Inferior parietal cortex (tissue), 1 donor: ENCODE measurements around the gene FMN1.

Experiments
- DNase-seq: peaks from one replicate; pipeline ENCODE4 v3.0.0-alpha.2; 2016; ENCODE audit errors: extremely low spot score

FMN1 gene

DNA sequence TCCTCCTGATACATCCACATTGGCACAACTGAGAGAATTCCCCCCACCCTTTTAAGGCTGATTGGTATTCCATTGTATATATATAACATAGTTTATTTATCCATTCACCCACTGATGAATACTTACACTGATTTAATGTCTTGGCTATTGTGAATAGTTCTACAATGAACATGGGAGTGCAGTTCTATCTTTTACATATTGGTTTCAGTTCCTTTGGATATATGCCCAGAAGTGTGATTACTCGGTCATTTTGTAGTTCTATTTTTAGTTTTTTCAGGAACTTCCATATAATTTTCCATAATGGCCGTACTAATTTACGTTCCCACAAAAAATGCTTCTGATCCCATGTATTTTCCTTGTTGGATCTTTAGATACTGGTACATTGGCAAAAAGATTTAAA lies 135.3 kb downstream of the FMN1 start:
- no peak for DNase-seq

DNA sequence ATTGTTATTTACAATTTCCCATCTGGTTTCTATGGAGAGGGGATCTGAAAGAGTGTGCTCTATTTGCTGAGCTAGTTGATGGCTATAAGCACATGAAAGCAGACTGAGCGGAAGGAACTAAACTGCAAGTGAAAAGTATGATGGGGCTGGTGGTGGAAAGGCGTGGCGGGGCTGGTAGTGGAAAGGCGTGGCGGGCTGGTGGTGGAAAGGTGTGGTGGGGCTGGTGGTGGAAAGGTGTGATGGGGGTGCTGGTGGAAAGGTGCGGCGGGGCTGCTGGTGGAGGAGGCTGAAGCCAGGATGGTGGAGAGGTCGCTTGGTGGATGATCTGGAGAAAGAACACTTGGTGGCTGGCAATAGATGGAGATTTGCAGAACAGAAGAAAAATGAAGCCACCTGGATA lies 136.7 kb downstream of the FMN1 start:
- DNase-seq: no peak

DNA sequence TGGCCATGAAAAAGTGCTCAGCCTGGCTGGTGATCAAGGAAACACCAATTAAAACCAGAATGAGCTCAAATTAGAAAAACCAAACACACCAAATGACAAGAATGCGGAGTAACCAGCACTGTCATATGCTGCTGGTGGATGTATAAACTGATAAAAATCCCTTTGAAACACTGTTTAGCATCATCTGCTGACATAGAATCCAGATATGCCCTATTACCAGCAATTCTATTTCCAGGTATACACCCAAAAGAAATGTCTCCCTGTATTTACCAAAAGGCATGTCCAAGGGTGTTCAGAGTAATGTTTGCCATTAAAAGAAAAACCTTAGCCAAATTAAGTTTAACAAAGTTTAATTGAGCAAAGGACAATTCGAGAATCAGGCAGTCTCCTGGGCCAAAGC lies 138.6 kb downstream of the FMN1 start:
- no peak for DNase-seq

DNA sequence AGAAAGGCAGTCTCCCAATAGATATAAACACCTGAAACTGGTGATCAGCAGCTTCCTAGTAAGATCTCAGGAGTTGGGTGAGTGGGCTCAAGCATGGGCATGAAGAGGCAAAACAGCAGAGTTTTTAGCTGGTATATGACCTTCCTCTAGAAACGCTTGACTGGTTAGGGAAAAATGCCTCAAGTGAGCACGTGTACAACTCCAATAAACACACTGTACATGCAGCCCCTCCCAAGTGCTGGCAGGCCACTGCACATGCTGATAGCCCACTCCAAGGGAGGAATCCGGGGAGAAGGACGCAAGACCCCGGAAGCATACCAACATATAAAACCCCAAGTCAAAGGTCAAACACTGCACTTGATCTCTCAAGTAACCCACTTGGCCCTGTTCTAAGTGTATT lies 143.0 kb downstream of the FMN1 start:
- no peak for DNase-seq

DNA sequence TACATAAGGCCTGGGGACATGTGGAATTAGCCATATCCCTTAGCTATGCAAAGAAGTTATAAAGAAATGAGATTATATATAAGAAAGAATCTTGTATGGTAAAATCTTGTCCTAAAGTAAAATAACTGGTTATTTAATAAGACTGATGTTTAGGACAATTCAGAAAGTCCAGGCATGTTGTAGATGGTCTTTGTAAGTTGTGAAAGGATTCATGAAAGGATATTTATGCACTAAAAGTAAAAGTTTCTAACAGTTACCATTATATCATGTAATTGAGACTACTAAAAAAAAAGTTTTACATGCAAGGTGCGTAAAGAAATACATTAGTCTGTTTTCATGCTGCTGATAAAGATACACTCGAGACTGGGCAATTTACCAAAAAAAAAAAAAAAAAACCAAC lies 146.3 kb downstream of the FMN1 start:
- no peak for DNase-seq

DNA sequence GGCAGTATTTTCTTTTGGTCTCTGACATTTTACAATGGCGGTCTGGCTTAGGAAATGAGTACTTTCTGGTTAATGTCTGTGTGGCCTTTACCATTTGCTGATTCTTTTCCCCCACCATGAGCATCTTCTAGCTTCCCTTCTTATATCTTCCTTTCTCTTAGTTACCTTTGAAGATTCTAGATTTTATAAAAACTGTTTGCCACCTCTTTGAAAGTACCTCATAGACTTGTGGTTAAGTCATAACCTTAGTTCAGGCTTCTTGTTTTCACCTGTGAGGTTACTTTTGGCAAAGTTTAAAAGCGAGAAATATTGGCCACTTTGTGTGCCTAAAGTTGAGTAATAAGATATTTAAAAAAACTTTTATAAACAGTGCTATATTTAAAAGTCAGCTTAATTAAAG lies 147.4 kb downstream of the FMN1 start:
- no peak for DNase-seq

DNA sequence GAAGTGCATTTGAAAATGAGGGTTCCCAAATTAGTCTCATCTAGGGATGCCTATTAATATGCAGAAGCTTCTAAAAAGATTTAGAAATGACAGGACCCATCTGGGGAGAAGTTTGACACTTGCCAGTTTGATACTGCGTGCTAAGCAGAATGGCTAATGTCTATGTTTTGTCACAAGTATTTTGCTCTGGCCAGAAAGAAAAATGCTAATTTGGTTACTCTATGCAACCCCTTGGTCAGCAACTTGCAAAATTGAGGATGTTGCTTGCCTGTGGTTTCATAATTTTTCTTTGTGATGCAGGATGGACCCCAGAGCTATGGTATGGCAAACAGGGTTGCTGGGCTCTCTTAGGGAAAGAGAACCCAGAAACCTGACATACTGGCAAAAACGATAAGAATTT lies 148.2 kb downstream of the FMN1 start:
- DNase-seq: no peak

DNA sequence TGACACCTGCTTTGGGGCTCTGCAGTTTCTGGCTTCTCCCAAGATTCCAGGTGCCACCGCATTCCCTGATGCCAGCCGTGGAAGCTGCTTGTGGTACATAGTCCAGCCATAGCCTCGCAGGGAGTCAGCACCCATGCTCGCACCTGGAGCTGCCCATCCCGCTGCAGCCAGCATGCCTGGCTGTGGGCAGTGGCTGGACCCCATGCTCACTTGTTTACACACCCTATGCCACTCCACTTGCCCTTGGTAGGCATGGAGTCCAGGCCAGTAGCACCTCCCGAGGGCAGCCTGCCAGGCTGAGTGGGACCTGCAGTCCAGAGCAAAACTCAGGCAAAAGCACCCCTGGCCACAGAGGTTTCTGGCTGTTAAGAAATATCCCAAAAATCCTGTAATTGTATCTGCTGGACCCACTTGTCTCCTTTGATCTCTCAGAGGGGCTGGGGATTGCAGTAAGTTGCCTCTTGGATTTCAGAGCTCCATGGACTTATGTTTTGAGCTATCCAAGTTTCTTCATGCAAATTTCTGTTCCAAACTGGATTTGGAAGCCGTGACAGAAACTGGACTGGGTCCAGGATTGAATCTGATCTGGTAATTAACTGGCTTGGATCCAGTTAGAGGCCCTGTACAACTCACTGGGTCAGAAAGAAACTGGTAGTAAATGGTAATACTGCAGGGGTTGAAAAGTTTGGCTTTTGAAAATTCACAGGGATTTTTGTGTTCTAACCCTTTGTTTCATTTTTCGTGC lies 149.3 kb downstream of the FMN1 start:
- DNase-seq: no peak

DNA sequence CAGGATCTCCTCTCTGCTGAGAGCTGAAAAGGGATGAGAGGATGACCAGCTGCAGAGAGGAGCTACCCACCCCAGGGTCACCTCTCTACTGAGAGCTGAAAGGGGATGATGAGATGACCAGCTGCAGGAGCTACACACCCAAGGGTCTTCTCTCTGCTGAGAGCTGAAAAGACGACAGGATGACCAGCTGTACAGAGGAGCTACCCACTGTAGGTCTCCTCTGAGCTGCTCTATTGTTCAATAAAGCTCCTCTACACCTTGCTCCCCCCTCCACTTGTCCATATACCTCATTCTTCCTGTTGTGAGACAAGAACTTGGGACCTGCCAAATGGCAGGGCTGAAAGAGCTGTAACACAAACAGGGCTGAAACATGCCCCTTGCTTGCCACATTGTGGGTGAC lies 149.9 kb downstream of the FMN1 start:
- DNase-seq: no peak

DNA sequence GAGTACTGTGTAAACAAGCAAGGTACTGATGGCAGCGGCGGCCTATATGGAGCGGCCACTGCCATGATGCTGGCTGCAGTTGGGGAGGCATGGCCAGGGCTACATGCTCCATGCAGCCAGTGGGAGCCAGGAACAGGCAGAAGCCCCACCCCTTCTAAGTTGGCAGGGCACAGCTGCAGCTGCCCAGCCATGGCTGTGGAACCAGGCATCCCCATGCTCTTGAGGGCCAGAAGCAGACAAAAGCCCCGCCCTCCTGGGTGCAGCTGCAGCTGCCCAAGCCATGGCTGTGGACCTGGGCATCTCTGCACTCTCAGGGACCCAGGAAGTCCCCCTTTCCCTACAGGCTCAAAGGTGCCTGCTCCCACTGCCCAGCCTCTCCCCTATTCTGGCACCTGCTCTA lies 150.9 kb downstream of the FMN1 start:
- DNase-seq: no peak

DNA sequence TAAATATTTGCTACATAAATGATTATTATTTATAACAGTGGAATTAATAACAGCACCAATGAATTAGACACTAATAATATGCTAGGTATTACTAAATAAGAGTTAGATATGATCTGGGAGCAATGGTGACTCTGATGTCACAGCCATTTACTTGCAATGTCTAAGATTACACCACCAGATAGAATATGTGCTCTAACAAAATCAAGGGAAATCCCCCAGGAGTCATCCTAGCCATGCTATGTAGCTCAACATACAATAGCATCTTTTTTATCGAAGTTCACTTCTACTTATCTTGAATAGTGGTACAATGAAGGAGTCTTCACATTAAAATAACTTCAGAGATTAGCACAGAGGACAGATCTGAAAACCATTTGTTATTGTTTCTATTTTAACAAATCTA lies 154.0 kb downstream of the FMN1 start:
- DNase-seq: no peak

DNA sequence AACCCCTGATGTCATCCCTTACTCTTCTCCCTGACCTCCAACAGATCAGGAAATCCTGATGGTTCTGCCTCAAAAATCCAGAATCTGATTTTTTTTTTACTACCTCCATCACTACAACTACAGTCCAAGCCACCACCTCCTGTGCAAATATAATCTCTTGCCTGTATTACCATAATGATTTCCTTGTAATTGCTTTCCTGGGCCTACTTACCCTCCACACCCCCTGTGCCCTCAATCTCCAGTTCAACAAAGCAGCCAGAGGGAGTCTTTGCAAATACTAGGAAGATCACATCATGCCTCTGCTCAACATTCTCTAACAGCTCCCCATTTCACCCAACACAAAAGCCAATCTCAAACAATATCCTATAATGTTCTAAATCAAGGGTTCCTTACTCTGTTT lies 159.9 kb downstream of the FMN1 start:
- no peak for DNase-seq

DNA sequence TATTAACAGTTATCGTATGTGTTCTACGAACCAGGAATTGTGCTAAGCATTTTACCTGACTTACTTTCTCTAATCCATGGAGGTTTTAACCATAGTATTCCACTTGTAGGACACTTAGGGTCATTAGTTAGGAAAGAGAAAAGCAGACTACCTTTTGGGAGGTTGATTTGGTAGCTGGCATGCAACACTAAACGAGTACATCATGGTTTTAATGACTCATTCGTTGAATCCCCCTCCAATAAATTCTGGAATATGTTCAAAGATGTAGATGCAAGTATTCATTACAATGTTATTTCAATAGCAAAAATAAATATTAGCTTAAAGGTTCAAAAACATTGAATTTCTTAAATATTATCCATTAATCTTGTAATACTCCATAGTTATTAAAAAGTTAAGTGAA lies 162.5 kb downstream of the FMN1 start:
- DNase-seq: no peak

DNA sequence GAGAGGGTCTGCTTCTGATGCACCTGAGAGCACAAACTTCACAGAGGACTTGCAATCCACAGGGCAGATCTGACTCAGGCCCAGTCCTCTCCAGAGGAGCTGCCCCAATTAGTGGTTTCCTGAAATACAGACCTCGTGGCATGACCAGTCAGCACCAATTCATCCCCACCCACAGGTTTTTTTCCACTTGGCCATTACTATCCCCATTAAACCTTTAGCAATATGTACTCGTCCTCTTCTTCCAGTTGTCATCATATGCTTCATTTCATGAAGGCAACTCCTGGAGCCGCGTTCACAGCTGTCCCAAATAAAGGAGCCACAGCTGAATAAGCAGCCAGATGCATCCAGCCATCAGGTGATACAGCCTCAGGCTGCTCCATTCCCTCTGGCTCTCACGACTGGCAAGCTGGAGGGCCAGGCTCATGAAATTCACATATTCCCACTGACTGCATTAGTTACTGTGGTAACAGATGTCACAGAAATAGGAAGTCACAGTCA lies 163.1 kb downstream of the FMN1 start:
- no peak for DNase-seq

DNA sequence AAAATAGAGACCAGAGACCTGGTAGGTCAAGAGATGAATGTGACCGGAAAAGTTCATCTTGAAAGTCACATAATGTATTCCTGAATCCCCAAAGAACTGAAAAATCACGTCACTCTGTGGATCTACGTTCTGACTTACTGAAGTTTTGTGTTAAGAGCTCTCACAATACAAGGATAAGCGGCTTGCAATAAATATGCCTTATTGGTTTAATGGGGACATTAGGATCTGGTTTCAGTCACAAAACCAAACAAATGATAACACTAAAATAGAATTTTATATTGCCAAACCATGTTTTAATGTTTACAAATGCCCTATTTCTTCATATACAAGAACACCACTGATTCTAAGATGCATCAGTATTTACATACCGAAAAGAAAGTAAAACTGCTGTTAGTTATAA lies 164.2 kb downstream of the FMN1 start:
- no peak for DNase-seq

DNA sequence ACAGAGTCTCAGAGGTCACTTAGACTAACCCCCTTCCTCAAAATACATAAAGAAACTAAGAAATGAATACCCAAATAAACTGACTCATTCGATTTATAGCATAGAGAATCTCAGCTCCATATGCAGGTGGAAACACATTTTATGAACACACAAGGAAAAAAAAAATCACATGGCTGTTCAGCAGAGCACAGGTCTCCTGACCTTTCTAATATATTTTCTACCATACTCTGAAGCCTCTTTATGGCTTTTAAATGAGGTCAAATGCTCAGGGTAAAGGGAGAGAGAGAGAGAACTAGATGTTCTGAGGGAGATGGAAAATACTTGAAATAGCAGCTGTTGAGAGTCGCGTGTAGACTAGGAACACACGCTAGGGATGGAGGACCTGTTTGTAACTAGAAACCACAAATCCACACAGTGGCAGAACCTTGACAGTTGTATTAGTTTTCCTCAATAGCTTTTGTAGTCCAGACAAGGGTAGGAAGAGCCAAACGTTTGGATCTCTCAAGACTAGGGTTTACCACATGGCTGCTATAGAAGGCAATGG lies 165.3 kb downstream of the FMN1 start:
- no peak for DNase-seq

DNA sequence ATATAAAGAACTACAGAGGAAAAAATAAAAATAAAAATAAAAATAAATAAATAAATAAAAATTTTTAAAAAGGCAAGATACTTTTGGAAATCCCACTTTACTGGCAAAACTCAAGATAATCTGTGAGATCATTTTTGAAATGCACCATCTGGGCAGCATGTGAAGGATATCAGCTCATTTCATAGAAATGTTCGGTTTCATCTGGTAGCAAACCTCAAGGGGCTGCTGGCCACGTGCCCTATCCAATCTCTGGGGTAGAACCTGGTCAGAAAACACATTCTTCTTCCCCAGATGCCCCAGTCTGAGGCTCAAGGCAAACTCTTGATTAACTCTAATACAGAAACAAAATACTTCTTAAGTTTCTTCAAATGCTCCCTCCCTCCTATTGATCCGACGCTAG lies 166.0 kb downstream of the FMN1 start:
- DNase-seq: no peak

DNA sequence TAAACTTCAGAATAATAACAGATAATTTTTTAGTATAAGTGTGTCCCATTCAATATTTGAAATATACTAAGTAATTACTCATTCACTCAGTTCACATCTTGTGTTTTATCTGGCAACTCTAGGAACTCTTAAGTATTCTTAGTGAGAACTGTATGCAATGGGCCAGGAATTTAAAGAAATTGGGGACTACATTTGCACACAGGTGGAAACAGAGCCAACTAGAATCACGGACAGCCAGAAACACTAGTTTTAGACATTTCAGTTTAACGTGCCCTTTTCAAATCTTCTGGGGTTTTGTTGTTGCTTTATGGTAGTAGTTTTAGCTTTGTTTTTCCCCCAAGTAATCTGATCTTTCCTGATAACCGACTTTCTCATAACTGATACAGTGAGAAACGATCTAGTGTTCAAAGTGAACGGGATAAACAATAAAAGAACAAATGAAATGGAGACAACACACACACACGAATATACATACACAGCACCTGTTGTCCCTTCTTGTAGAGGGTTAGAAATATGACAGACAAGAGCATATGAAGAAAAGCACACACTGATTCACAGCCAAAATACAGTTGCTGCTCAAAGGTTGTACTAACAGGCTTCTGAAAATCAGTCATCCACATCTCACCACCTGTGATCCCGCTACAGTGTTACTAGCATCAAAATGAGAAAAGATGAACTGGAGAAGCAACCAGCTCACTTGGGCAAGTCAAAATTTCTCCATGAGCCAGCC lies 167.0 kb downstream of the FMN1 start:
- no peak for DNase-seq

DNA sequence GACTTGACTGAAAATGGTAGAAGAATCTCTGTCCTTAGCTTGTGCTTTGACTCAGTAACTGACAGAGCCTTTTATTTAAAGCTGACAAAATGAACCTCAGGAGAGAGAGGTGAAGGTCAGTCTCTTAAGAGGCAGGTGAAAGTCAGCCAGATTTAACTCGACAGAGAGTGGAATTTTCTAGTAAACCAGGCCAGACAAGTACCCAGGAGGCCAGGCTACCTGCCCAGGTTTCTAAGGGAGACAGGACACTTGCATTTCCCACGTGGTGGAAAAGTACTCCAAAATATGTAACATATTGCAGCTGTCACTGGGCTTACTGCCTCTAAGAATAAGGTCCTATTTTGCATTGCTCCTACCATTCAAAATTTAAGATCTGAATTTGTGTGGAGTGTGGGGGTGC lies 167.9 kb downstream of the FMN1 start:
- no peak for DNase-seq

DNA sequence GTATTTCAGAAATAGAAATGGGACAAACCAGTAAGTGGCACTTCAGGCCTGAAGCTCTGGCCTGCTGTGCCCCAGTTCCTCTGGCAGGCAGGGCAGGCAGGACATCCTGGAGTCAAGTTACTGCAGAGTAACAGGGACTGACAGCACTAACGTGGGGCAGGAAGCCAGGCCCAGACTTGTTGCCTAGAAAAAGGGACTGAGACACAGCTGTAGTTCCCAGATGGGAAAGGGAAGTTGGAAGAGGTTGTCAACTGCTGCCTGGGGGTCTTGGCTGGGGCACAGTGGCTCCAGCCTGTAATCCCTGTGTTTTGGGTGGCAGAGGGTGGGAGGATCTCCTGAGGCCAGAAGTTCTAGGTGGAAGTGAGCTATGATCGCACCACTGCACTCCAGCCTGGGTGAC lies 171.9 kb downstream of the FMN1 start:
- DNase-seq: no peak

DNA sequence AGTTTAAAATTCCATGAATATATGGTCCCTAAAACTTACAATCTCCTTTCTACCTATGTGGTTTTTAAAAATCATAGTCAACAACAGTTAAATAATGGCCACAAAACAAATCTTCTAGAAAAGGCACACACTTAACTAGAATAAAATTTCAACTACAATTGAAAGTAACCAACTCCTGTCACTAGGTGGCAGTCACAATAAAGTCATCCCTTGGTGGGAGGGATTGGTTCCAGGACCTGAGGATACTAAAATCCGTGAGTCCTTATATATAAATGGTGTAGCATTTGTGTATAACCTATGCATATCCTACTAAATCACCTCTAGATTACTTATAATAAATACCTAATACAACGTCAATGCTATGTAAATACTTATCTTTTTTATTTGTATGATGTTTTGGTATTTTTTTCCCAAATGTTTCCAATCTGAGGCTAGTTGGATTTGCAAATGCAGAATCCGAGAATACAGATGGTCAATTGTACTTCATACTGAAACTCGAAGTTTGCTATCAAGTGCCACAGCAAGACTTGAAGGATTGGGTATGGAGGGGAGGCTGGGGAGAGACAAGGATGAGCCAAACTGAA lies 172.6 kb downstream of the FMN1 start:
- peak; percentile 85 for DNase-seq

DNA sequence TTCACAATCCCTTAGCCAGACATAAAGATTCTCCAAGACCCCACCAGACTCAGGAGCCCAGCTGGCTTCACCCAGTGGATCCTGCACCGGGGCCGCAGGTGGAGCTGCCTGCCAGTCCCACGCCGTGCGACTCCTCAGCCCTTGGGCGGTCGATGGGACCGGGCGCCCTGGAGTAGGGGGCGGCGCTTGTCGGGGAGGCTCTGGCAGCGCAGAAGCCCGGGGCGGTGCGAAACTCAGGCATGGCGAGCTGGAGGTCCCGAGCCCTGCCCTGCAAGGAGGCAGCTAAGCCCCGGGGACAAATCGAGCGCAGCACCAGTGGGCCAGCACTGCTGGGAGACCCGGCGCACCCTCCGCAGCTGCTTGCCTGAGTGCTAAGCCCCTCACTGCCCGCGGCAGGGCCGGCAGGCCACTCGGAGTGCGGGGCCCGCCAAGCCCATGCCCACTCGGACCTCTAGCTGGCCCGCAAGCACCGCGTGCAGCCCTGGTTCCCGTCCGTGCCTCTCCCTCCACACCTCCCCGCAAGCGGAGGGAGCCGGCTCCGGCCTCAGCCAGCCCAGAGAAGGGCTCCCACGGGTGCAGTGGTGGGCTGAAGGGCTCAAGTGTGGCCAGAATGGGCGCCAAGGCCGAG lies 175.0 kb downstream of the FMN1 start:
- no peak for DNase-seq
